SK-N-SH treated with all-trans-retinoic acid at 6 μM for 48 hours (cell line): ENCODE data around the gene FBXO10.

Source experiments
- ATAC-seq: fragments of 200-7000 bp; cut with Tn5 transposase; 3 replicates; pipeline ENCODE4 v1.9.1; 2020; ENCODE audit warnings: mild to moderate bottlenecking, moderate library complexity
- BACH2 ChIP-seq: fragments of 250-450 bp; sonication (Bioruptor Pico); IDR thresholded peaks from 2 replicates; pipeline ENCODE4 v1.9.0; 2021; ENCODE audit warnings: mild to moderate bottlenecking, borderline replicate concordance
- CSDC2 ChIP-seq: fragments of 250-450 bp; sonication (Bioruptor Pico); IDR thresholded peaks from 2 replicates; pipeline ENCODE4 v1.5.0; 2020; ENCODE audit warnings: mild to moderate bottlenecking, moderate library complexity
- ESRRG ChIP-seq: fragments of 250-450 bp; sonication (Bioruptor Pico); IDR thresholded peaks from 2 replicates; pipeline ENCODE4 v1.6.1; 2021; ENCODE audit warnings: mild to moderate bottlenecking
- ISL1 ChIP-seq: fragments of 250-450 bp; sonication (Bioruptor Pico); IDR thresholded peaks from 2 replicates; pipeline ENCODE4 v2.1.2; 2022; ENCODE audit warnings: mild to moderate bottlenecking, moderate library complexity
- OSR1 ChIP-seq: fragments of 250-450 bp; sonication (Bioruptor Pico); IDR thresholded peaks from 2 replicates; pipeline ENCODE4 v1.8.0; 2022; ENCODE audit warnings: moderate library complexity, mild to moderate bottlenecking, inconsistent platforms
- PPARA ChIP-seq: fragments of 250-450 bp; sonication (Bioruptor Pico); IDR thresholded peaks from 2 replicates; pipeline ENCODE4 v1.5.0; 2020; ENCODE audit warnings: mild to moderate bottlenecking, borderline replicate concordance
- SNAI2 ChIP-seq: fragments of 250-450 bp; sonication (Bioruptor Pico); IDR thresholded peaks from 2 replicates; pipeline ENCODE4 v1.5.0; 2020; ENCODE audit warnings: mild to moderate bottlenecking, moderate library complexity
- TCF4 ChIP-seq: fragments of 250-450 bp; sonication (Bioruptor Pico); IDR thresholded peaks from 2 replicates; pipeline ENCODE4 v1.8.0; 2021; ENCODE audit warnings: mild to moderate bottlenecking, moderate library complexity, borderline replicate concordance
- ZFP3 ChIP-seq: fragments of 250-450 bp; sonication (Bioruptor Pico); IDR thresholded peaks from 2 replicates; pipeline ENCODE4 v1.5.0; 2020; ENCODE audit warnings: mild to moderate bottlenecking, moderate library complexity
- ZFP30 ChIP-seq: fragments of 450-650 bp; formaldehyde crosslinking; IDR thresholded peaks from 2 replicates; pipeline ENCODE4 v1.5.0; 2022; ENCODE audit warnings: mild to moderate bottlenecking, moderate library complexity
- ZNF8 ChIP-seq: fragments of 450-650 bp; formaldehyde crosslinking; IDR thresholded peaks from 2 replicates; pipeline ENCODE4 v1.5.0; 2020; ENCODE audit warnings: mild to moderate bottlenecking, moderate library complexity
- TF ChIP-seq, protein P1 (sequence below): fragments of 250-450 bp; sonication (Bioruptor Pico); IDR thresholded peaks from 2 replicates; pipeline ENCODE4 v1.5.0; 2020; ENCODE audit warnings: mild to moderate bottlenecking, moderate library complexity
- TF ChIP-seq, protein P2 (sequence below): fragments of 250-450 bp; sonication (Bioruptor Pico); IDR thresholded peaks from 2 replicates; pipeline ENCODE4 v1.5.1; 2020; ENCODE audit warnings: low read depth, mild to moderate bottlenecking, moderate library complexity
- TF ChIP-seq, protein P3 (sequence below): fragments of 250-450 bp; sonication (Bioruptor Pico); IDR thresholded peaks from 2 replicates; pipeline ENCODE4 v1.8.0; 2020; ENCODE audit warnings: mild to moderate bottlenecking, moderate library complexity, borderline replicate concordance
- TF ChIP-seq, protein P4 (sequence below): fragments of 250-450 bp; sonication (Bioruptor Pico); IDR thresholded peaks from 2 replicates; pipeline ENCODE4 v1.8.0; 2021; ENCODE audit warnings: low read depth, mild to moderate bottlenecking, moderate library complexity, borderline replicate concordance

FBXO10 gene

DNA sequence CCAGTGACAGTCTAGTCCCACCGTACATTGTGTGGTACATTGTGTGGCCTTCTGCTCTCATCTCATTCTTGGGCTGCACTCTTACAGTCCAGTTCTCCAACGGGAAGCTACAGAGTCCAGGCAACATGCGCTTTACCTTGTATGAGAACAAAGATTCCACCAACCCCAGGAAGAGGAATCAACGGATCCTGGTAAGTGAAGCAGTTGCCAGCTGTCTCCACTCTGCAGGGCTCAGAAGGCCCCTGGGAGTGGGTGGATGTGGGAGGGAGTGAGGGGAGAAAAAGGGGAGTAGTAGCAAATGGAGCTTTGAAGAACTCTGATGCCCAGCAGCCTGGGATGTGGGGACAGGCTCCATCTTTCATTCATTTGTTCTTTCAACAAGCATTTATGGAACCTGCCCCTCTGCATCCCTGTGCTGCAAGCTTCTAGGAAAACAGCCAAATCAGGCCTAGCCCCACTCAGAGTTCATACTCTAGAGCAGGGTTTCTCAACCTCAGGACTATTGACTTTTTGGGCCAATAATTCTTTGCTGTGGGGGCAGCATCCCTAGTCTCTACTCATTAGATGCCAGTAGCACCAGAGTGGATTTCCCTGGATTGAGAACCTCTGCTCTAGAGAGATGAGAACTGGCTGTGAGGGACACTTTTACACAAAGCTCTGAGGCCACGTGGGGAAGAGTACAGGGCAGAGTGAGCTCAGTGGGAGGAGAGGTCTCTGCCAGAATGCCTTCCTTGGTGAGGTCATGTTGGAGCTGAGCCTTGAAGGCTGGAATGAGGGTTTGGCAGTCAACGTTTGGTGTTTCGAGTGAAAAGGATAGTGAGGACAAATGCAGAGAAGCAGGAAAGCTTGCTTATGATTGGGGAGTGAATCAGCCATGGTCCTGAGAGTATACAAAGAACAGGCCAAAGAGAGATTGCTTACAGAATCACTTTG lies 89.3 kb downstream of the FBXO10 start:
- TF ChIP-seq, protein P1, sequence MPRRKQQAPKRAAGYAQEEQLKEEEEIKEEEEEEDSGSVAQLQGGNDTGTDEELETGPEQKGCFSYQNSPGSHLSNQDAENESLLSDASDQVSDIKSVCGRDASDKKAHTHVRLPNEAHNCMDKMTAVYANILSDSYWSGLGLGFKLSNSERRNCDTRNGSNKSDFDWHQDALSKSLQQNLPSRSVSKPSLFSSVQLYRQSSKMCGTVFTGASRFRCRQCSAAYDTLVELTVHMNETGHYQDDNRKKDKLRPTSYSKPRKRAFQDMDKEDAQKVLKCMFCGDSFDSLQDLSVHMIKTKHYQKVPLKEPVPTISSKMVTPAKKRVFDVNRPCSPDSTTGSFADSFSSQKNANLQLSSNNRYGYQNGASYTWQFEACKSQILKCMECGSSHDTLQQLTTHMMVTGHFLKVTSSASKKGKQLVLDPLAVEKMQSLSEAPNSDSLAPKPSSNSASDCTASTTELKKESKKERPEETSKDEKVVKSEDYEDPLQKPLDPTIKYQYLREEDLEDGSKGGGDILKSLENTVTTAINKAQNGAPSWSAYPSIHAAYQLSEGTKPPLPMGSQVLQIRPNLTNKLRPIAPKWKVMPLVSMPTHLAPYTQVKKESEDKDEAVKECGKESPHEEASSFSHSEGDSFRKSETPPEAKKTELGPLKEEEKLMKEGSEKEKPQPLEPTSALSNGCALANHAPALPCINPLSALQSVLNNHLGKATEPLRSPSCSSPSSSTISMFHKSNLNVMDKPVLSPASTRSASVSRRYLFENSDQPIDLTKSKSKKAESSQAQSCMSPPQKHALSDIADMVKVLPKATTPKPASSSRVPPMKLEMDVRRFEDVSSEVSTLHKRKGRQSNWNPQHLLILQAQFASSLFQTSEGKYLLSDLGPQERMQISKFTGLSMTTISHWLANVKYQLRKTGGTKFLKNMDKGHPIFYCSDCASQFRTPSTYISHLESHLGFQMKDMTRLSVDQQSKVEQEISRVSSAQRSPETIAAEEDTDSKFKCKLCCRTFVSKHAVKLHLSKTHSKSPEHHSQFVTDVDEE (CRISPR knock-in tag), result no peak
- TF ChIP-seq CSDC2, result no peak
- TF ChIP-seq OSR1, result no peak
- no peak for TF ChIP-seq PPARA (CRISPR knock-in tag)
- no peak for TF ChIP-seq SNAI2 (CRISPR knock-in tag)
- TF ChIP-seq TCF4 (CRISPR knock-in tag), result no peak
- TF ChIP-seq, protein P2, sequence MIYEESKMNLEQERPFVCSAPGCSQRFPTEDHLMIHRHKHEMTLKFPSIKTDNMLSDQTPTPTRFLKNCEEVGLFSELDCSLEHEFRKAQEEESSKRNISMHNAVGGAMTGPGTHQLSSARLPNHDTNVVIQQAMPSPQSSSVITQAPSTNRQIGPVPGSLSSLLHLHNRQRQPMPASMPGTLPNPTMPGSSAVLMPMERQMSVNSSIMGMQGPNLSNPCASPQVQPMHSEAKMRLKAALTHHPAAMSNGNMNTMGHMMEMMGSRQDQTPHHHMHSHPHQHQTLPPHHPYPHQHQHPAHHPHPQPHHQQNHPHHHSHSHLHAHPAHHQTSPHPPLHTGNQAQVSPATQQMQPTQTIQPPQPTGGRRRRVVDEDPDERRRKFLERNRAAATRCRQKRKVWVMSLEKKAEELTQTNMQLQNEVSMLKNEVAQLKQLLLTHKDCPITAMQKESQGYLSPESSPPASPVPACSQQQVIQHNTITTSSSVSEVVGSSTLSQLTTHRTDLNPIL, result no peak
- TF ChIP-seq, protein P3, sequence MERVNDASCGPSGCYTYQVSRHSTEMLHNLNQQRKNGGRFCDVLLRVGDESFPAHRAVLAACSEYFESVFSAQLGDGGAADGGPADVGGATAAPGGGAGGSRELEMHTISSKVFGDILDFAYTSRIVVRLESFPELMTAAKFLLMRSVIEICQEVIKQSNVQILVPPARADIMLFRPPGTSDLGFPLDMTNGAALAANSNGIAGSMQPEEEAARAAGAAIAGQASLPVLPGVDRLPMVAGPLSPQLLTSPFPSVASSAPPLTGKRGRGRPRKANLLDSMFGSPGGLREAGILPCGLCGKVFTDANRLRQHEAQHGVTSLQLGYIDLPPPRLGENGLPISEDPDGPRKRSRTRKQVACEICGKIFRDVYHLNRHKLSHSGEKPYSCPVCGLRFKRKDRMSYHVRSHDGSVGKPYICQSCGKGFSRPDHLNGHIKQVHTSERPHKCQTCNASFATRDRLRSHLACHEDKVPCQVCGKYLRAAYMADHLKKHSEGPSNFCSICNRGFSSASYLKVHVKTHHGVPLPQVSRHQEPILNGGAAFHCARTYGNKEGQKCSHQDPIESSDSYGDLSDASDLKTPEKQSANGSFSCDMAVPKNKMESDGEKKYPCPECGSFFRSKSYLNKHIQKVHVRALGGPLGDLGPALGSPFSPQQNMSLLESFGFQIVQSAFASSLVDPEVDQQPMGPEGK (CRISPR knock-in tag), result no peak
- TF ChIP-seq, protein P4, sequence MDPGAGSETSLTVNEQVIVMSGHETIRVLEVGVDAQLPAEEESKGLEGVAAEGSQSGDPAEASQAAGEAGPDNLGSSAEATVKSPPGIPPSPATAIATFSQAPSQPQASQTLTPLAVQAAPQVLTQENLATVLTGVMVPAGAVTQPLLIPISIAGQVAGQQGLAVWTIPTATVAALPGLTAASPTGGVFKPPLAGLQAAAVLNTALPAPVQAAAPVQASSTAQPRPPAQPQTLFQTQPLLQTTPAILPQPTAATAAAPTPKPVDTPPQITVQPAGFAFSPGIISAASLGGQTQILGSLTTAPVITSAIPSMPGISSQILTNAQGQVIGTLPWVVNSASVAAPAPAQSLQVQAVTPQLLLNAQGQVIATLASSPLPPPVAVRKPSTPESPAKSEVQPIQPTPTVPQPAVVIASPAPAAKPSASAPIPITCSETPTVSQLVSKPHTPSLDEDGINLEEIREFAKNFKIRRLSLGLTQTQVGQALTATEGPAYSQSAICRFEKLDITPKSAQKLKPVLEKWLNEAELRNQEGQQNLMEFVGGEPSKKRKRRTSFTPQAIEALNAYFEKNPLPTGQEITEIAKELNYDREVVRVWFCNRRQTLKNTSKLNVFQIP, result no peak
- TF ChIP-seq ISL1 (CRISPR knock-in tag), result no peak
- TF ChIP-seq ESRRG (CRISPR knock-in tag), result no peak
- no peak for TF ChIP-seq BACH2 (CRISPR knock-in tag)
- ATAC-seq, result peak; percentile 56

DNA sequence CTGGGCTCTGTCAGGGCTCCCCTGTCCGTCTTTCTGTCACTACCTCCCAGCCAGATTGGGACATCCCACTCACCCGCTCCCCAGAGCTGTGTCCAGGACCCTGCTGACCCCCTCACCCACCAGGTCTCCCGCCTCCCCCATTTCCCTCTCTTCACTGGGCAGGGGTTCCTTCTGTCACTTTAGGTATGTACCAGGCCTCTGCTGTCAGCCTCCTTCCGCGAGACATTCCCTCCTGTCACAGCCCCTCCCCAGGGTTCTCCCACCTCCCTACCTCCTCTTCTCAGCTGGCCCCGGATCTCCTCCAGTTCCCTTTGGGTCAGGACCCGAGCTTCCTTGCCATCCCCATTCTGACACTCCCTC lies 89.9 kb downstream of the FBXO10 start:
- TF ChIP-seq SNAI2 (CRISPR knock-in tag), result no peak
- TF ChIP-seq, protein P2, result no peak
- TF ChIP-seq CSDC2, result no peak
- no peak for TF ChIP-seq ZFP3
- TF ChIP-seq, protein P4, result no peak
- no peak for TF ChIP-seq ZFP30
- TF ChIP-seq TCF4 (CRISPR knock-in tag), result no peak
- TF ChIP-seq PPARA (CRISPR knock-in tag), result no peak
- TF ChIP-seq ZNF8 (CRISPR knock-in tag), result no peak
- no peak for TF ChIP-seq ISL1 (CRISPR knock-in tag)
- TF ChIP-seq, protein P3 (CRISPR knock-in tag), result no peak
- no peak for TF ChIP-seq BACH2 (CRISPR knock-in tag)
- ATAC-seq, result no peak
